GM21390 (cell line): ENCODE results near the gene CLCN6.

Experiments used
- ATAC-seq: cut with Tn5 transposase; IDR thresholded peaks from one replicate; pipeline ENCODE4 v1.9.1; 2021; ENCODE audit not compliant: unreplicated experiment

Gene CLCN6

DNA sequence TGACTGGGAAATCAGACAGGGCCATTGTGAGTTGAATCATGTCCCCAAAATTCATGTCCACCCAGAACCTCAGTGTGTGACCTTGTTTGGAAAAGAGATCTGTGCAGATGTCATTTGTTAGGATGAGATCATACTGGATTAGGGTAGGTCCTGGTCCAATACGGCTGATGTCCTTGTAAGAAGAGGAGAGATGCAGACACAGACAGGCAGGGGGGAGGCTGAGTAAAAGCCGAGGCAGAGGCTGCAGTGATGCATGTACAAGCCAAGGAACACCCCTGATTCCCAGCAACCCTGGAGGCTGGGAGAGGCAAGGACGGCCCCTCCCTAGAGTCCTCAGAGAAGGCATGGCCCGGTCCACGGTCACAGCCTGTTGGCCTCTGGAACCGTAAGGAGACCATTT, 68.6 kb downstream of the CLCN6 start:
- no peak for ATAC-seq

DNA sequence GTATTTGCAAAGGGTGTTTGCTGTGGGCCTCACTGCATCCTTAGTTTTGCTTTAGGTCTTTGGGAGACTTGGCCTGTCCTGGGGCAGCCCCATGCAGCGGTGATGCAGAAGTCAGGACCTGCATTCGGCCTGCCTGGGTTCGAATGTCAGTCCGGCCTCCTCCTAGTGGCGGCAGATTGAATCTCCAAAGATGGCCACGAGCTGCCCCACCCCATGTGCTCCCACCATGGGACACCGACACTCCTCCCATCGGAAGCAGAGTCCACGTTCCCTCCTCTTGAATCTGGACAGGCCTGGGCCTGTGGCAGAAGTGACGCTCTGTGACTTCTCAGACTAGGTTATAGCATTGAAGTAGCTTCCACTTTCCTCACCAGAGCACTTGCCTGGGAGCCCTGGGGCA, 69.1 kb downstream of the CLCN6 start:
- ATAC-seq = no peak

DNA sequence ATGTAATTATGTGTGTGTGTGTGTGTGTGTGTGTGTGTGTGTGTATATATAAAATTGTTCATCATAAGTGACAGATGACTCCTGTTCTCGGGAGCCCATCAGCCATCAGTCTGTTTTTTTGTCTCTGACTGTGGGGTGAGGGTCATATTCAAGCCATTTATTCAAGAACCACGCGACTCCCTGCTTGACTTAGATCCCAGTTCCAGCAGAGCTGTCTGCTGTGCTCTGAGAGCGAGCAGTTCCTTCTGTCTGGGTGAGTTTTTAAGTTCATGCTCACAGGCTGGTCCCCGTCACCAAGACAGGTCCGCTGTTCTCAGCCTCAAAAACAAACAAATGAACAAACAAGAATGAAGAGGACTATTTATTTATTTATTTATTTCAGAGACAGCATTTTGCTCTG, 71.1 kb downstream of the CLCN6 start:
- ATAC-seq = no peak

DNA sequence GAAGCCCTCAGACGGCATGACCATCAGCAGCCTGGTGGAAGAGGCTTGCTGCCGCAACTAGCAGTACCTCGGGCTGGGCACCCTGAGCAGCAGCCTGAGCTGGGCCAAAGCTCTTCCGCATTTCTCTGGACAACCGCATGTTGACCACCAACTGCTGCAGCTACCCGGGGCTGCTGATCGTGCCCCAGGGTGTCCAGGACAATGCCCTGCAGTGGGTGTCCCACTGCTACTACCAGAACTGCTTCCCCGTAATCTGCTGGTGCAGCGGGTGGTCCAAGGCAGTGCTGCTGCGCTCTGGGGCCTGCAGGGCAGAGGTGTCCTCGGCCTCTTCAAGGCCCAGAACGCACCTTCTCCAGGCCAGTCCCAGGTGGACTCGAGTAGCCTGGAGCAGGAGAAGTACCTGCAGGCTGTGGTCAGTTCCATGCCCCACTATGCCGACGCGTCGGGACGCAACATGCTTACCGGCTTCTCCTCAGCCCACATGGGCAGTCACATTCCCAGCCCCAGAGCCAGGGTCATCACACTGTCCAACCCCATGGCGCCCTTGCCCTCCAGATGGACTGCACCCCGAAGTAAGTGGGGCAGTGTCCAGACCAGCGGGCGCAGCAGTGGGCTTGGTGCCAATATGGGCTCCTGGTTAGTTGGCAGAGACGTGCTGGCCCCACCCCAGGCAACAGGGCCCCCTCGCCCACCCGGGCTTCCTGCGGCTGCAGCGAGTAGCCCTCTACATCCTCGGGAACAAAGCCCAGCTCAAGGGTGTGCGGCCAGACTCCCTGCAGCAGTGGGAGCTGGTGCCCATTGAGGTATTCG, 72.3 kb downstream of the CLCN6 start:
- no peak for ATAC-seq

DNA sequence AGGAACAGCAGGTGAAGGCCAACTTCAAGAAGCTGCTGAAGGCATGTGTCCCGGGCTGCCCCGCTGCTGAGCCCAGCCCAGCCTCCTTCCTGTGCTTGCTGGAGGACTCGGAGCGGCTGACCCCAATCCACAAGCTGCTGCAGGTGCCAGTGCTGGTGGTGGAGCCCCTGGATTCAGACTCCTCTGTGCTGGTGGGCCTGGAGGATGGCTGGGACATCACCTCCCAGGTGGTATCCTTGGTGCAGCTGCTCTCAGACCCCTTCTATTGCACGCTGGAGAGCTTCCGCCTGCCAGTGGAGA, 72.8 kb downstream of the CLCN6 start:
- no peak for ATAC-seq

DNA sequence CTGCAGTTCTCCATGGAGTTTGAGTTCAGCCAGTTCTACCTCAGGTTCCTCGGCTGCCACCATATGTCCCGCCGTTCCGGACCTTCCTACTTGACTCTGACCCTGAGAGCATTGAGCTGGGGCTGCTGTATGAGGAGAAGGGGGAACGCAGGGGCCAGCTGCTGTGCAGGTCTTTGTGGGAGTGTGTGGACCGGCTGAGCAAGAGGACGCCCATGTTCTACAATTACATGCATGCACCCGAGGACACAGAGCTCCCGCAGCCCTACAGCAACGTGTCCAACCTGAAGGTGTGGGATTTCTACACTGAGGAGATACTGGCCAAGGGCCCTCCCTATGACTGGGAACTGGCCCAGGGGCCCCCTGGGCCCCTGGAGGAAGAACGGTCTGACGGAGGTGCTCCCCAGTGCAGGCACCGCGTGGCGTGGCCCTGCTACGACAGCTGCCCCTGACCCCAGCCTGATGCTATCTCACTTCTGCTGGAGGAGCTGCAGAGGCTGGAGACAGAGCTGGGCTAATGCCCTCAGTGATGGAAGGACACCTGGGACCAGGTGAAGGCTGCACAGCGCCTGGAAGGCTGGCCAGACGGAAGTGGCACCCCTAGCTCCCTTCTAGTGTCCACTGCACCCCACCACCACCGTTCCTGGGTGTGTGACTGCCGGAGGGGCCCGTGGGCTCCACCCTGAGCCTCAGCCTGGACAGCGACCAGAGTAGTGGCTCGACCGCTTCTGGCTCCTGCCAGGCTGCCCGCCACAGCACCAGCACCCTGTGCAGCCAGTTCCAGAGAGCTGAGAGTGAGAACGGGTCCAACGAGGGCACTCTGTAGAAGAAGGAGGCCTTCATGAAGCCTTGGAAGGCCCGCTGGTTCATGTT, 73.6 kb downstream of the CLCN6 start:
- no peak for ATAC-seq

DNA sequence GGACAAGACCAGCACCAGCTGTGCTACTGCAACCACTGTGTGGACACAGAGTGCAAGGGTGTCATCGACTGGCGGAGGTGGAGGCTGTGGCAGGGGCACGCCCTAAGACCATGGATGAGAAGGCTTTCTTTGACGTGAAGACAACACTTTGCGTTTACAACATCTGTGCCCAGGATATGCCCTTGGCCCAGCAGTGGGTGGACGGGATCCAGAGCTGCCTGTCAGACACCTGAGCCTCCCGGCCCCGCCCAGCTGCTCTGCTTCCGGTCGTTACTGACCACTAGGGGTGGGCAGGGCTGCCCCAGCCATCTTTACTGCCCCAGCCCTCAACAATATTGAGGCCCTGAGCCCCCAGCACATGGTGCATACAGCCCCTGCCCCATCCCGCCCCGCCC, 74.2 kb downstream of the CLCN6 start:
- no peak for ATAC-seq

DNA sequence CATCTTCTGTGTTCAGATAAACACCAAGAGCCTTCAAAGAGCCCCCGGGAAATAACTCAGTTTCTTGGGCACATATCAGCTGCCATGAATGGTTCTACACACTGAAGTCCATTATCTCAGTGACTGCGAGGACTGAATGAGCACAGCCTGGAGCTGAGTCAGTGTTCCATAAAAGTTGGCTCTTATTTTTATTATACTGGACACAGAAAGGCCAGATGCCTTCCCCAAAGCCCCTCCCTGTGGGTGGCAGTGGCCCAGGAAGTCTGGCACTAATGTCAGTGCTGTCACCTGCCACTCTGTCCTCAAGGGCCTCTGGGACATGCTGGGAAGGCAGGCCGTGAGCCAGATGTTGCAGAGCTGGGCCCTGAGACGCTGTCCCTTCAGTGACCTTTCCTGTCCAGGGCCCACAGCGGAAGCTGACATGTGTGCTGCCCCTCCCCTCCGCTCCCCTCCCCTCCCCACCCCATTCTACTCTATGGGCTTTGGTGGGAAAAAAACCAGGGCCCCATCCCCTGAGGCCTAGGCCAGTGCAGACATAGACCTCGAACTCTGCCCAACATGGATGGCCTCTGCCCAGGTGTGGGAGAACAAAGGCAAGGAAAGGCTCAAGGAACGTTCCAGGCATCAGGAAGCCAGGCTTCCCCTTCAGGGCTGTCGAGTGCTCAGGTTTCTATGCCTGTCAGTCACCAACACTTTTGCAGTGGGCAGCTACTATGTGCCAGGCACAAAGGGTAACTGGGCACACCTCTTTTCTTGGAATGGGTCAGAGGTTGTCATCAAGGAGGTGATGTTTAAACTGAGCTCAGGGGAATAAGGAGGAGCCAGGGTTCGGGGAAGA, 75.1 kb downstream of the CLCN6 start:
- no peak for ATAC-seq

DNA sequence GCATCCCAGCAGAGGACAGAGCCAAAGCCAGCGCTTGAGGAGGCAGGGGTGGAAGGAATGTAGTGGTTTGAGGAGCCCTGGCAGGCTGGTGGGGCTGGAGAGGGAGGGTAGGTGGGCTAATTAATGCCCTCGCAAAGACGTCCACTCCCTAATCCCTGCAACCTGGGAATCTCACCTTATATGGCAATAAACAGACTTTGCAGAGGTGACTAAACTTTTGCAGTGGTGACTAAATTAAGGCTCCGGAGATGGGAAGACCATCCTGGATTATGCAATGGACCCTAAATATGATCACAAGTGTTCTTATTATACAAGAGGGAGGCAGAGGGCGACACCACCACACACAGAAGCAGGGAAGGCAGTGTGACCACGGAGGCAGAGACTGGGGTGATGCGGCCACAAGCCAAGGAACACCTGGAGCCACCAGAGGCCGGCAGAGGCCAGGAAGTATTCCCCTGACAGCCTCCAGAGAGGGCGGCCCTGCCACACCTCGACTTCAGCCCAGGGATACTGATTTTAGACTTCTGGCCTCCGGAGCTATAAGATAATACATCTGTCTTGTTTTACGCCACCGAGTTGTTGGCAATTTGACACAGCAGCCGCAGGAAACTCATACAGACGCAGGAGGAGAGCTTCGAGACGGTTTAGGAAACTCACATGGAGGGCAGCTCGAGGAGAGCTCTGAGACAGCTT, 75.9 kb downstream of the CLCN6 start:
- ATAC-seq = no peak

DNA sequence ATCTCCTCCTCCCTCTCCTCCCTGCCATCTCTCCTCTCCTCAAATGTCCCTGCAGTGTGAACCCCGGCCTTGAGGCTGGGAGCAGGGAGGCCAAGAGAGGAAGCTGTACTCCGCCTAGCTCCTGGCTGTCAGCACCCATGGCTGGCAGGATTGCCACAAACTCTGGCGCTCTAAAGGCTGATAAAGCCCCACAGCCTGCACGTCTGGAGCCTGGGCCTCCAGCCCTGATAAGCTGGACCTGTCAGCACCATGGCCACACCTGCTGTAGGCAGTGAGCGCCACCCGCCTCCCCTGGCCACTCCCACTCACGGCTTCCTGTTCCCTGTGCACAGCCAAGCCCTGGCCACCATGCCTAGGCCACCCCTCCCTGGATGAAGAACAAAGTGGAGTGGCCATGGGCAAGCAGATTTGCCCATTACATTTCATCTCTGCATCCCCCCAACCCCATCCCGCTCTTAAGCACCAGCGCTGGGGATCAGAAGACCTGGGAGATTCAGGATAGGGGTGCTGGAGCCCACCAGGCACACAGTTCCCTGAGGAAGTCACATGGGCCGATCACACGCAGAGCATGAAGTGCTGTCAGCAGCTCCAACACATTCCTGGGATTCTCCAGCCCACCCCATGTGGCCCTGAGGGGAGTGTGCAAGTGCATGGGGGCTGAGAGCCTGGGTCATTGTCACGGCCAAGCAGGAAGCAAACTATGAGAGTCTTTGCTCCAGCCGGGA, 77.0 kb downstream of the CLCN6 start:
- no peak for ATAC-seq

DNA sequence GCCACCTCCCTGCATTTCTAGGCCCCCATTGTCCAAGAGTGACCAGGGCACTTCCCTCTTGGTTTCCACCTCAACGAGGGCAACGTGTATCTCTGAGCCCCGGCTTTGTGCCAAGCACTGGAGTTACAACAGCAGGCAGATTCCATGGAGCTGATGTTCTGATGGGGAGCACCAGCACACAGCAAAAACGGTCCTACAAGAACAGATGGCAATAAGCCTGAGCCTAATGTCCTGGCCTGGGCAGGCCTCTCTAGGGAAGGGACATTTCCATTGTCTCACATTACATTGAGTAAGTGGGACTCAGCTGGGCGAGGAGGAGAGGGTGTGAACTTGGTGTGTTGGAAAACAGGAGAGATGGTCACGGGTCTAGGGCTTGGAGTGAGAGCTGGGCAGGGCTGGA, 79.9 kb downstream of the CLCN6 start:
- no peak for ATAC-seq

DNA sequence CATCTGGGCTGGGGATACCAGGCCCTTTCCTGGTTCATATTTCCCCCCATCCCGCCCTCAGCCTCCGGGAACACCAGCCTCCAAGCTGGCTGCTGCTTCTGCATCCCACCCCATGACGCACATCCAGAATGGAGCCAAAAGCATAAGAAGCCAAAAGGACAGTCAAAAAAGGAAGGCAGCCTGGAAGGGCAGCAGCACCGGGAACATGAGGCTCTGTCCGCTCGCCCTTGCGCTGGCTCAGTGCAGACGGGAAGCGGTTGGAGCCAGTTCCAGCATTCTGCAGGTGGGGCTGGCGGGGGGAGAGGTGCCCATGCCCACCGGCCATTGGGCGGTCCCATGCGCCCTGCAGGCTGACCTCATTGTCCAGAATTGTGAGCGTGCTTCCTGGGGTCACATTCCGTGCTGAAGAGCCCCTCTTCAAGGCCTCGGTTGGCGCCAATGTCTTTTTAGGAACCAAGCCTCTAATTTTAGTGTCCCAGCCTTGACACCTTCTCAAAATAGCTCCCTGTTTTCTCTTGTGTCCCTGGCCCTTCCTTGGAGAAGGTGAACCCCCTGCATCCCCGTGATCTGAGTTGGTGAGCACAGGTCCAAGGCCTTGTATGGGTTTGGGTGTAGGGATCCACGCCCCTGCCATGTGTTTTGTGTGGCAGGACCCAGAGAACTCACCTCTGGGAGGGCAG, 81.1 kb downstream of the CLCN6 start:
- ATAC-seq = no peak

DNA sequence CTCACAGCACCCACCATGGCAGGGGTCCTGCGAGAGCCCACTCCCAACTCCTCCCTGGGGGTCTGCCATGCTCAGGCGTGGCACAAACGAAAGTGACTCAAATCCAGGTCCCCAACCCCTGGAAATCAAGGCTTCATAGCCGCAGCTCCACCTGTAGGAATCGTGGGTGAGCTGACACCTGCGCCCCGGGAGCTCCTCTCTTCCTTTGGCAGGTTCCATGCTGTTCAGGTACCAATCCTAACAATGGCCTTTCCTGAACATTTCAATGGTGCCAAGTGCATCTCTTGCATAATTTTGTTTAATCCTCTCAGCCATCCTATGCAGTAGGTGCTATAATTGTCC, 81.6 kb downstream of the CLCN6 start:
- no peak for ATAC-seq

DNA sequence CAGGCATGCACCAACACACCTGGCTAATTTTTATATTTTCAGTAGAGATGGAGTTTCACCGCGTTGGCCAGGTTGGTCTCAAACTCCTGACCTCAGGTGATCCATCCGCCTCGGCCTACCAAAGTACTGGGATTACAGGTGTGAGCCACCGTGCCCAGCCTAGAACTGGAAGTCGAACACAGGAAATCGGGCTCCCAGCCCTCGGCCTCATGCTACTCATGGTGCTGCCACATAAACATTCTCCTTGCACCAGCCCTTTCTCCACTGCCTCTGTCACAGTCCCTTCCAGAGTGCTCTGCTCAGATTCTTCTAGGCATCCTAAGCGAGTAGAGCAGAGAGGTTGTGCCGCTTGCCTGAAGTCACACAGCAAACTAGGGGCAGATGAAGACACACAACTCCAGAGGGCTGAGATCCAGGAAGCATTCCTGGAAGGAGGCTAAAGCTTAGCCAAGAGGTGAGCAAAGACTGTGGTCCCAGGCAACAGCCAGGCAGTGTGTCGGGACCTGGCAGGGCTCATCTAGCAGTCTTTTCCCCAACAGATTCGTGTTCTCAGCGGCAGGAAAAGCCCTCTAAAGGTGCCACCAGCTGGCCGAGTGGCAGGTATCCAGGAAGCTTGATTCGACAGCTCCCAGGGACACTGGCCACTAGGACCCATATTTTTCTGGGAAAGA, 82.3 kb downstream of the CLCN6 start:
- no peak for ATAC-seq

DNA sequence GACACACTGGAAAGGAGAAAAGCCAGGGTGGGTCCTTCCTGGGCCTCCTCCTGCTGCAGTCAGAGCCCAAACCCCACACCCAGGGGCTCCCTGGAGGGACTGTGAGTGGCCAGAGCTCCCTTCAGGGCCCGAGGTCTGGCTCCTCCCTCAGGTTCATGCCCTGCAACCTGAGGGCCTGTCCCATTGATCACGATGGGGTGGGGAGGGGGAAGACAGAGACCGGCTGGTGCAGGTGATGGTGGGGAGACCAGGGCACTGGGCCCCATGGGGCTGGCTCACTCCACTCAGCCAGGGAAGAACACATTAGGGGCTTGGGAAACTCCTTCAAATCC, 82.9 kb downstream of the CLCN6 start:
- ATAC-seq = no peak

DNA sequence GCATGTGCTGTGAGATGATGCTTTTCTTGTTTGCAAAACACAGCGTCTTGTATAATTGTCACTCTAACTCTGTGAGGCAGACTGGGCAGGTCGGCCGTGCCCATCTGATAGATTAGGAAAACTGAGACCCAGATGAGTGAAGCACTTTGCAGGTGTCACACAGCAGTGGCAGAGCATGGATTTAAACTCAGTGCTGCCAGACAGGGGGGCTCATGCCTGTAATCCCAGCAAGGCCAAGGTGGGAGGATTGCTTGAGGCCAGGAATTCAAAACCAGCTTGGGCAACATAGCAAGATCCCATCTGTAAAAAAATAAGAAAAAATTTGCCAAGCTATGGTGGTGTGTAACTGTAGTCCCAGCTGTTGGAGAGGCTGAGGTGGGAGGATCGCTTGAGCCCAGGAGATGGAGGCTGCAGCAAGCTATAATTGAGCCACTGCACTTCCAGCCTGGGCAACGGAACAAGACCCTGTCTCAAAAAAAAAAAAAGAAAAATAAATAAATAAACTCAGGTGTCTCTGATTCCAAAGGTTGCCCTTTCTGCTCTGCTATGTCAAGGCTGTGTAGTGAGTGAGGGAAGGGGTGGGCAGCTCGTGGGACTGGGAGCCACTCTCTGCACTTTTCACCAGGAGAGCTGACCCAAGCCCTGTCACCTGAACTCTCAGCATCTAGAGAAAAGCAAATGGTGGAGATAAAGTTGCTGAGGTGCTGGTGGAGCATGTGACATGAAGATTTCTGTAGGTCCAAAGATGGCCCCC, 85.6 kb downstream of the CLCN6 start:
- ATAC-seq = no peak
